B cell (primary cell): ENCODE measurements around the gene RAD51B. TPM values are rescaled to one million over a fixed set of nuclear protein-coding genes. Genes with fewer than 3 reads are reported as not detected.

Source experiments
- ATAC-seq: fragments of 200-7000 bp; cut with Tn5 transposase; one replicate; pipeline ENCODE4 v1.10.0; 2021; ENCODE audit warnings: low read depth, mild to moderate bottlenecking, moderate number of reproducible peaks, moderate library complexity
- CTCF ChIA-PET: fragments of 350-600 bp; sonication (Branson Sonifier 250); formaldehyde crosslinking; loops from one replicate; lab custom pipeline; 2021; ENCODE audit warnings: antibody characterized with exemption, inconsistent platforms; lab: Charles Lee
- POLR2A ChIA-PET: fragments of 350-600 bp; sonication (Branson Sonifier 250); formaldehyde crosslinking; loops from one replicate; lab custom pipeline; 2021; ENCODE audit warnings: antibody characterized with exemption; lab: Charles Lee
- DNase-seq: peaks from one replicate; pipeline ENCODE4 v3.0.0; 2013
- H2AFZ ChIP-seq: 2 replicates; pipeline ENCODE4 v1.6.1; 2012; ENCODE audit warnings: mild to moderate bottlenecking, low read depth, low read length; ENCODE audit not compliant: insufficient read depth, poor library complexity, severe bottlenecking
- H3K27ac ChIP-seq, 2 donors: 1 replicate in 1 of 2; 2 replicates in 1 of 2; pipeline ENCODE4 v1.5.1; 2012 to 2013; ENCODE audit warnings: low read length in 2 of 2, mild to moderate bottlenecking in 2 of 2, moderate library complexity in 1 of 2
- H3K27me3 ChIP-seq, 4 experiments: fragments of 200-600 bp in 1 of 4; sonication (generic) in 1 of 4; replicated peaks in 1 of 4; 1 replicate in 2 of 4; 2 replicates in 2 of 4; pipeline versions ENCODE4 v1.6.1 to v1.7.0; 2013 to 2016; ENCODE audit warnings: low read length in 3 of 4, mild to moderate bottlenecking in 2 of 4, mixed read lengths in 1 of 4, moderate library complexity in 1 of 4; ENCODE audit not compliant: insufficient read depth in 4 of 4, control insufficient read depth in 3 of 4; ENCODE audit errors: control extremely low read depth in 1 of 4
- H3K36me3 ChIP-seq, 2 experiments: replicated peaks in 1 of 2; 1 replicate in 1 of 2; 2 replicates in 1 of 2; pipeline versions ENCODE4 v1.6.1 to v1.7.1; 2013; ENCODE audit warnings: low read length in 1 of 2; ENCODE audit not compliant: insufficient read depth in 2 of 2, control insufficient read depth in 1 of 2; ENCODE audit errors: control extremely low read depth in 1 of 2, extremely low read depth in 1 of 2
- H3K4me1 ChIP-seq, 2 donors: fragments of 200-600 bp in 1 of 2; sonication (generic) in 1 of 2; 1 replicate in 1 of 2; 2 replicates in 1 of 2; pipeline versions ENCODE4 v1.5.1 to v1.6.1; 2013 to 2017; ENCODE audit warnings: low read length in 2 of 2; ENCODE audit not compliant: control insufficient read depth in 2 of 2, insufficient read depth in 2 of 2
- H3K4me2 ChIP-seq: replicated peaks from 2 replicates; pipeline ENCODE3; 2012; ENCODE audit warnings: mild to moderate bottlenecking, low read depth, low read length; ENCODE audit not compliant: poor library complexity, severe bottlenecking
- H3K4me3 ChIP-seq, 5 experiments: fragments of 200-600 bp in 1 of 5; sonication (generic) in 1 of 5; 1 replicate in 3 of 5; 2 replicates in 2 of 5; pipeline versions ENCODE4 v1.5.1 to v1.7.0; 2011 to 2016; ENCODE audit warnings: low read length in 4 of 5, mild to moderate bottlenecking in 4 of 5, low read depth in 2 of 5, control low read depth in 1 of 5, moderate library complexity in 1 of 5; ENCODE audit not compliant: insufficient read depth in 1 of 5; ENCODE audit errors: control extremely low read depth in 1 of 5, extremely low read depth in 1 of 5
- H3K79me2 ChIP-seq: fragments of 200-600 bp; sonication (generic); one replicate; pipeline ENCODE4 v1.6.0; 2016; ENCODE audit warnings: low read length; ENCODE audit not compliant: control insufficient read depth, insufficient read depth
- H3K9ac ChIP-seq: fragments of 200-600 bp; sonication (generic); 2 replicates; pipeline ENCODE4 v1.6.1; 2017; ENCODE audit warnings: mild to moderate bottlenecking, low read length, moderate library complexity
- H3K9me3 ChIP-seq, 3 donors: one replicate each; pipeline versions ENCODE4 v1.6.1 to v1.7.1; 2013; ENCODE audit warnings: low read length in 2 of 3; ENCODE audit not compliant: control insufficient read depth in 2 of 3, insufficient read depth in 1 of 3; ENCODE audit errors: control extremely low read depth in 1 of 3
- H4K20me1 ChIP-seq: 2 replicates; pipeline ENCODE4 v1.6.0; 2012; ENCODE audit warnings: mild to moderate bottlenecking, low read length; ENCODE audit not compliant: insufficient read depth, control insufficient read depth, poor library complexity, severe bottlenecking
- H3K27ac Mint-ChIP-seq: one replicate; pipeline ENCODE4 v1.8.0; 2021; ENCODE audit warnings: mixed read lengths
- H3K27me3 Mint-ChIP-seq: one replicate; pipeline ENCODE4 v1.8.0; 2021; ENCODE audit warnings: mixed read lengths
- H3K4me1 Mint-ChIP-seq: one replicate; pipeline ENCODE4 v1.8.0; 2021; ENCODE audit warnings: mixed read lengths
- H3K4me3 Mint-ChIP-seq: one replicate; pipeline ENCODE4 v1.8.0; 2021; ENCODE audit warnings: mixed read lengths
- H3K9me3 Mint-ChIP-seq: one replicate; pipeline ENCODE4 v1.8.0; 2022; ENCODE audit warnings: mixed read lengths; ENCODE audit not compliant: insufficient read depth
- CTCF ChIP-seq: fragments of 200-600 bp; IDR thresholded peaks from one replicate; pipeline ENCODE4 v1.8.0; 2022; ENCODE audit warnings: antibody characterized with exemption, mild to moderate bottlenecking
- EZH2 ChIP-seq: IDR thresholded peaks from 2 replicates; pipeline ENCODE4 v1.6.1; 2012; ENCODE audit warnings: borderline replicate concordance, low read depth, mild to moderate bottlenecking, moderate library complexity, low read length; ENCODE audit not compliant: insufficient read depth, poor library complexity, severe bottlenecking
- WGBS: methylation state at CpG from one replicate; pipeline ENCODE4 v1.1.5; 2013; ENCODE audit warnings: missing lambda C conversion rate; ENCODE audit not compliant: insufficient coverage; 5-methylcytosine and 5-hydroxymethylcytosine counted together
- intact Hi-C: fragments of 100-400 bp; cut with micrococcal nuclease; formaldehyde crosslinking; loops from one replicate; pipeline ENCODE4 v1.10.0; 2022
- polyA plus RNA-seq: library from polyadenylated mRNA; depleted of rRNA; stranded (reverse); fragments of >200 nt; gene quantifications from 2 replicates; pipeline ENCODE4 v1.2.3, GENCODE V29; 2012
- total RNA-seq, 2 donors: library from RNA; stranded (reverse); fragments of 120-200 nt in 1 of 2; gene quantifications; 1 replicate in 1 of 2; 2 replicates in 1 of 2; pipeline versions ENCODE4 v1.2.3 to v1.2.4, GENCODE V29; 2013 to 2022

The RAD51B gene
- total and polyA plus RNA-seq, 2 donors (not counting 1 experiment from before 2014, with no cell fraction given) = 6.5 to 60.6 TPM

GRCh38 chr14:68439676-68440075, 620.1 kb downstream of the RAD51B start:
- H3K79me2 ChIP-seq = peaks cover 13% of the 10 kb centered on the region
- H3K4me3 ChIP-seq = no peak overlapping the region
- H3K9ac ChIP-seq = no peak overlapping the region
- no peak for DNase-seq
- Mint-ChIP-seq H3K4me1 (peaks cover 13% of the 10 kb centered on the region), H3K9me3 (peaks cover 3% of the 10 kb centered on the region), H3K27ac (no peak overlapping the region), H3K27me3 (no peaks in the 10 kb centered on the region), H3K4me3 (no peak overlapping the region)
- intact Hi-C loops = no loop called here
- WGBS = no CpG with 5 or more reads among the region's 2 CpGs
- ChIA-PET POLR2A (interaction anchor here (0.7 kb wide), 1 partner anchor 169 kb away, joined by 3 read pairs; no protein-coding TSS in a partner anchor), CTCF (no interaction called here)
- no peaks in the 10 kb centered on the region for H3K27me3 ChIP-seq
- H3K4me2 ChIP-seq = no peak overlapping the region
- TF ChIP-seq EZH2 = no peak
- TF ChIP-seq CTCF = no peak
- no peak overlapping the region for H3K27ac ChIP-seq
- H3K9me3 ChIP-seq = peaks cover 0 to 4% (median 0%) of the 10 kb centered on the region in 3 donors
- no peaks in the 10 kb centered on the region for H3K36me3 ChIP-seq
- H3K4me1 ChIP-seq = no peaks in the 10 kb centered on the region
- H2AFZ ChIP-seq = no peak overlapping the region
- H4K20me1 ChIP-seq = no peaks in the 10 kb centered on the region
- no peak for ATAC-seq

GRCh38 chr14:68440820-68441219, 621.2 kb downstream of the RAD51B start:
- Histone ChIP-seq H2AFZ (no peak overlapping the region), H3K36me3 (no peaks in the 10 kb centered on the region), H3K9me3 (peaks cover 0 to 1% (median 0%) of the 10 kb centered on the region in 3 donors), H4K20me1 (no peaks in the 10 kb centered on the region), H3K4me1 (no peaks in the 10 kb centered on the region), H3K79me2 (peaks cover 13% of the 10 kb centered on the region), H3K4me3 (no peak overlapping the region), H3K9ac (no peak overlapping the region), H3K27me3 (no peaks in the 10 kb centered on the region), H3K27ac (no peak overlapping the region), H3K4me2 (no peak overlapping the region)
- Mint-ChIP-seq H3K27ac (no peak overlapping the region), H3K27me3 (no peaks in the 10 kb centered on the region), H3K4me1 (peaks cover 15% of the 10 kb centered on the region), H3K4me3 (no peak overlapping the region), H3K9me3 (peaks cover 3% of the 10 kb centered on the region)
- ChIA-PET CTCF (no interaction called here), POLR2A (interaction anchor here (0.7 kb wide), 1 partner anchor 403 kb away, joined by 6 read pairs; no protein-coding TSS in a partner anchor)
- intact Hi-C loops = no loop called here
- no peak for TF ChIP-seq CTCF
- DNase-seq = no peak
- ATAC-seq = no peak
